Large intestine (tissue), 3 donors: ENCODE results near the gene PUDP. TPM values are rescaled to one million over a fixed set of nuclear protein-coding genes. Genes with fewer than 3 reads are reported as not detected.

ENCODE experiments used
- DNase-seq, 2 donors: peaks; one replicate each; pipeline versions ENCODE4 v3.0.0 to v3.0.0-alpha.2; 2013
- H3K27ac ChIP-seq: one replicate; pipeline ENCODE4 v1.5.1; 2013; ENCODE audit warnings: low read length
- H3K27me3 ChIP-seq: 2 replicates; pipeline ENCODE4 v1.6.1; 2013; ENCODE audit warnings: low read length; ENCODE audit not compliant: control insufficient read depth, insufficient read depth
- H3K36me3 ChIP-seq: 2 replicates; pipeline ENCODE4 v1.6.1; 2013; ENCODE audit warnings: low read length; ENCODE audit not compliant: control insufficient read depth, insufficient read depth
- H3K4me1 ChIP-seq: one replicate; pipeline ENCODE4 v1.6.1; 2013; ENCODE audit warnings: low read length; ENCODE audit not compliant: control insufficient read depth, insufficient read depth
- H3K4me3 ChIP-seq: one replicate; pipeline ENCODE4 v1.5.1; 2013; ENCODE audit warnings: low read length
- H3K9me3 ChIP-seq: one replicate; pipeline ENCODE4 v1.6.1; 2013; ENCODE audit warnings: mild to moderate bottlenecking, low read depth, low read length, moderate library complexity; ENCODE audit not compliant: control insufficient read depth
- WGBS: methylation state at CpG from one replicate; pipeline ENCODE4 v1.1.5; 2013; ENCODE audit warnings: low lambda C conversion rate; ENCODE audit not compliant: insufficient coverage; 5-methylcytosine and 5-hydroxymethylcytosine counted together
- polyA plus RNA-seq: library from polyadenylated mRNA; unstranded; fragments of 120-200 nt; gene quantifications from one replicate; pipeline ENCODE4 v1.2.1, GENCODE V29; 2013

Gene PUDP
- polyA plus RNA-seq, 1 donor: 25.9 TPM

DNA sequence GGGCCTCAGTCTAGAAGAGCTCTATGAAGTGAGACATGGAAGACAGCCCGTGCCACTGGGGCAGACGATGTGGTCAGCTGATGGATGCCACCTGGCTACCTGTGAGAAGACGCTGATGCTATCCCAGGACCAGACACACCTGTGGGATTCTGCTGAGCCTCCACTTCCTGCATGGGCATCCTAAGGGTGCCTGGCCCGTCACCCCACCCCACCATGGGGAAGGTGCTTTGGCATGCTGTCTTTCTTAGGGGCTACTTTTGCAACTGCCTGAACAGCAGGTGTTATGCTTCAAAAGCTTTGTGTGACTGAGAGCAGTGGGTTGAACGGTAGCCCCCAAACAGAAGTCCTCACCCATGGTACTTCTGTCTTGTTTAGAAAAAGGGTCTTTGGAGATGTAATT lies 65.4 kb downstream of the PUDP start:
- Histone ChIP-seq H3K27me3 (no peaks in the 10 kb centered on the region), H3K27ac (no peak overlapping the region), H3K4me3 (no peak overlapping the region), H3K36me3 (peaks cover 3% of the 10 kb centered on the region), H3K9me3 (no peaks in the 10 kb centered on the region), H3K4me1 (no peaks in the 10 kb centered on the region)
- no CpG with 5 or more reads among the region's 5 CpGs for WGBS
- DNase-seq: no peak

GRCh38 chrX:7077241-7078230 lies 70.4 kb downstream of the PUDP start:
- Histone ChIP-seq H3K9me3 (no peaks in the 10 kb centered on the region), H3K27ac (no peak overlapping the region), H3K4me3 (no peak overlapping the region), H3K4me1 (peaks cover 2% of the 10 kb centered on the region), H3K36me3 (peaks cover 9% of the 10 kb centered on the region), H3K27me3 (no peaks in the 10 kb centered on the region)
- no peak for DNase-seq
- no CpG with 5 or more reads among the region's 23 CpGs for WGBS

GRCh38 chrX:7076245-7076661 lies 71.7 kb downstream of the PUDP start:
- WGBS: no CpG with 5 or more reads among the region's 12 CpGs

GRCh38 chrX:7074908-7075204 lies 73.1 kb downstream of the PUDP start:
- no peak for DNase-seq
- no peaks in the 10 kb centered on the region for H3K9me3 ChIP-seq
- H3K4me3 ChIP-seq: no peak overlapping the region
- peaks cover 2% of the 10 kb centered on the region for H3K4me1 ChIP-seq
- H3K27ac ChIP-seq: no peak overlapping the region
- H3K27me3 ChIP-seq: no peaks in the 10 kb centered on the region
- H3K36me3 ChIP-seq: peaks cover 9% of the 10 kb centered on the region
- WGBS: no CpG with 5 or more reads among the region's 1 CpG

More at GRCh38 chrX:7076245-7076661, 71.7 kb downstream of the PUDP start:
- H3K27me3 ChIP-seq: no peaks in the 10 kb centered on the region
- H3K4me1 ChIP-seq: peaks cover 2% of the 10 kb centered on the region
- peaks cover 9% of the 10 kb centered on the region for H3K36me3 ChIP-seq
- no peaks in the 10 kb centered on the region for H3K9me3 ChIP-seq
- no peak overlapping the region for H3K4me3 ChIP-seq
- DNase-seq: no peak
- H3K27ac ChIP-seq: no peak overlapping the region

DNA sequence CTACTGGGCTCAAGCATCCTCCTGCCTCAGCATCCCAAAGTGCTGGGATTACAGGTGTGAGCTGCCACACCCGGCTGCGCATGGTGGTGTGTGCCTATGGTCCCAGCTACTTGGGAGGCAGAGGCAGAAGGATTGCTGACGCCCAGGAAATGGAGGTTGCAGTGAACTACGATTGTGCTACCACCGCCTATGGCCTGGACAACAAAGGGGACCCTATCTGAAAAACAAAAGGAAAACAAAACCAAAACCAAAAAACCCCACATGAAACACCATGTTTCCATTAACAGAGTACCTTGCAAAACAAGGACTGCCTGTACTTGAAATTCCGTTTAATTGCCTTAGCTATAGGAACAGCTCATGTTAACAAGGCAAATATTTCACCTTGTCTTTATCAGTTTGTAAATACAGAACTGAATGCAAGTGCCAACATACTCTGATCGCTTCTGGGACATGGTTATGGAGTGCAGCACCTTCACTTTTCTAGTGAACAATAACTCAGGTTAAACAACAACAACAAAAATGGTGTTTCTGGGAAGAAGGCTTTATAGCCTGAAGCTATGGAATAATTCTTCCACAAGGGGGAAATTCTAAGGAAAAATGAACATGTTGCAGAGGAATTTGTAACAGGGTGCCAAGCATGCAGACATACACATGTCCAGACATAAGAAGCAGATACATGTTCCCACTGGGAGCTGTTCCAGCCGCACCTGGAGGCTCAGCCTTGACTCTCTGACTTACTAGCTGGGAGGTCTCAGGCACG lies 73.6 kb downstream of the PUDP start:
- H3K4me3 ChIP-seq: no peak overlapping the region
- no peaks in the 10 kb centered on the region for H3K27me3 ChIP-seq
- H3K4me1 ChIP-seq: peaks cover 2% of the 10 kb centered on the region
- DNase-seq: peak in 1 of 2 donors; percentile 10
- H3K36me3 ChIP-seq: peaks cover 9% of the 10 kb centered on the region
- H3K9me3 ChIP-seq: no peaks in the 10 kb centered on the region
- no peak overlapping the region for H3K27ac ChIP-seq
- no CpG with 5 or more reads among the region's 9 CpGs for WGBS

DNA sequence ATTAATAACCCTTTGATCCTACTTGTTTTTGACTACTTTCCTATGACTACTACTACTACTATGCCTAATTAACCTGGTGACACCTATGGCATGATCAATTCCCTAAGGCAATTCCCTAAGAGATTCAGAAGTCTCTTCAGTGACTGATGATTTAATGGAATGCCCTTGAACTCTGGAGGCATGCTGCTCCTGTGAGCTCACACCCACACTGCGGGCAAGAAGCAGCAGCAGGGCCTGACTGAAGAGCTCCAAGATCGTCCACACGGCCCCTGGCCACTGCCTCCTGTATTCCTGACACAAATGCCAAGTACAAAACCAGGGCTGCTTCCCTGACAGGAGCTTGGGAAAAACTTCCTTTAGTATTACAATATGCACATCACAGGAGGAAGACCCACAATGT lies 74.6 kb downstream of the PUDP start:
- Histone ChIP-seq H3K27me3 (no peaks in the 10 kb centered on the region), H3K27ac (no peak overlapping the region), H3K36me3 (peaks cover 9% of the 10 kb centered on the region), H3K4me3 (no peak overlapping the region), H3K9me3 (no peaks in the 10 kb centered on the region), H3K4me1 (peaks cover 2% of the 10 kb centered on the region)
- WGBS: no CpG with 5 or more reads among the region's 3 CpGs
- no peak for DNase-seq

- no CpG with 5 or more reads among the region's 7 CpGs for WGBS
- Histone ChIP-seq H3K27me3 (no peaks in the 10 kb centered on the region), H3K4me3 (no peak overlapping the region), H3K27ac (no peak overlapping the region), H3K36me3 (peaks cover 11% of the 10 kb centered on the region), H3K9me3 (no peaks in the 10 kb centered on the region), H3K4me1 (peaks cover 2% of the 10 kb centered on the region)
- no peak for DNase-seq
These were observed 75.1 kb downstream of the PUDP start for GRCh38 chrX:7072856-7073255.

- WGBS: no CpG with 5 or more reads among the region's 3 CpGs
- Histone ChIP-seq H3K36me3 (peaks cover 13% of the 10 kb centered on the region), H3K4me3 (no peak overlapping the region)
These were observed 76.6 kb downstream of the PUDP start for GRCh38 chrX:7071390-7071789.

DNA sequence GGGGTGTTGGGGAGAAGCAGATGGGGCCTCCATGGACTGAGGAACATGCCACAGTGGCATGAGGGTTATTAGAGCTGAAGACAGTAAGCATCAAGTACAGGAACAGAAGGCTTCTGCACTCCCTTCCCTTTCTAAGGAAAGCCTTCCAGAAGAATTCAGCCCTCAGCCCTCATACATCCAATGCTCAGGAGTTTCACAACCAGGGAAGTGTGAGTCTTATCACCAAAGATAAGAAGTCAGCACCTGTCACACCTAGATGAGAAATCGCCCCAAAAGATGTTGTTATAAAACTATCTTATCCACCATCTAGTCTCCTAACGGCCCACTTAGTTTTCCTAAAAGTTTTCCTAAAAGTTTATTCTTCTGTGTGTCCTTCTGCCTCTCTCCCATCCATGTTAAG lies 78.4 kb downstream of the PUDP start:
- DNase-seq: no peak
- peaks cover 4% of the 10 kb centered on the region for H3K36me3 ChIP-seq
- H3K4me3 ChIP-seq: no peak overlapping the region
- 20% methylated on average over 1 of the region's 2 CpGs for WGBS
- no peak overlapping the region for H3K27ac ChIP-seq
- H3K4me1 ChIP-seq: no peaks in the 10 kb centered on the region
- H3K9me3 ChIP-seq: no peaks in the 10 kb centered on the region
- H3K27me3 ChIP-seq: no peaks in the 10 kb centered on the region

More at GRCh38 chrX:7071390-7071789, 76.6 kb downstream of the PUDP start:
- no peak for DNase-seq
- H3K4me1 ChIP-seq: peaks cover 2% of the 10 kb centered on the region
- H3K9me3 ChIP-seq: no peaks in the 10 kb centered on the region
- H3K27ac ChIP-seq: no peak overlapping the region
- H3K27me3 ChIP-seq: no peaks in the 10 kb centered on the region

- Histone ChIP-seq H3K27me3 (no peaks in the 10 kb centered on the region), H3K9me3 (no peaks in the 10 kb centered on the region), H3K27ac (no peak overlapping the region), H3K4me1 (no peaks in the 10 kb centered on the region), H3K36me3 (peaks cover 4% of the 10 kb centered on the region), H3K4me3 (no peak overlapping the region)
- WGBS: no CpG with 5 or more reads among the region's 10 CpGs
- no peak for DNase-seq
These were observed 79.0 kb downstream of the PUDP start for GRCh38 chrX:7068939-7069367.
